Right lobe of liver (tissue), 4 donors: ENCODE results near the gene CD151.

Source experiments
- CTCF ChIP-seq, 4 donors: fragments of 200-600 bp in 3 of 4; fragments of 450-650 bp in 1 of 4; IDR thresholded peaks; one replicate each; pipeline versions ENCODE4 v1.5.1 to v1.8.0; 2016 to 2022; ENCODE audit warnings: antibody characterized with exemption in 4 of 4, mild to moderate bottlenecking in 2 of 4
- POLR2A ChIP-seq: fragments of 450-650 bp; IDR thresholded peaks from one replicate; pipeline ENCODE4 v1.6.1; 2017; ENCODE audit warnings: antibody characterized with exemption, mild to moderate bottlenecking
- donor health status: DM: no; HTN: no; CAD: no.
- donor health status: DM: no; HTN: no; CAD: no.
- donor health status: DM: no; HTN: yes; CAD: no.

DNA sequence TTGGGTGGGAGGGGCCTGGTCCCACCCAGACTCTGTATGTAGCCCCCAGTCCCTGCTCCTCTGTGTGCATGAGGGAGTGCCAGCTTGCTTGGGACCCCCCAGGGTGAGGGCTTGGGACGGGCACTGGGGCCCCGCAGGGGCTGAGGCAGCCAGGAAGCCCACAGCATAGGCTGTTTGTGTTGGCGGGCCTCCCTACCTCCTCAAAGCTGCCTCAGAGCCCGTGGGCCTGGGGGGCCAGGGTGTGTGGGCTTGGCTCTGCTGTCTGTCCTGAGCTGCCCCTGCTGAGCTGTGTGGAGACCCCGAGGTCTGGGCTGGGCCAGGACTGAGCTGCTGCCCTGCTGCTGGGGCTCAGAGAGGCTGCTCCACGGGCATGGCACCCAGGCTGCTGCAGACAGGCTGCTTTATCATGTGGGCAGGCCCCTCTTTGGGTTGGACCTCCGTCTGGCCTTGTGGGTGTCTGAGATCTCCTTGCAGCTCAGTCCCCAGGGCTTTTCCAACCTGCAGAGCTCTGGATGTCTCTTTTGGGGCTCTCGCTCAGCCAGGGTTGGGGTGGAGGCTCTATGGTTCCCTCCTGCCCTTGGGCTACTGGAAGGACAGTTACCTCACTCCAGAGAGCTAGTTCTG is 13.2 kb downstream of the CD151 start:
- TF ChIP-seq CTCF (IDR thresholded peaks at IDR 0.05), result no peak
- no peak for TF ChIP-seq POLR2A
